NCI-H1436 treated with DMSO at 0.1 percent for 48 hours (cell line): ENCODE measurements around the gene CORO2B.
"Not testable (repeated sequence)": the region's sequence is repeated elsewhere in the genome, so short reads cannot be mapped to it uniquely, and the experiment has no call there.

Experiments used
- DNase-seq: peaks from one replicate; lab custom pipeline; 2025; lab: John Stamatoyannopoulos, UW

CORO2B gene

GRCh38 chr15:68732451-68732850 lies 153.7 kb downstream of the CORO2B start:
- DNase-seq = no peak

GRCh38 chr15:68733666-68734065 lies 154.9 kb downstream of the CORO2B start:
- no peak for DNase-seq

GRCh38 chr15:68734352-68734751 lies 155.6 kb downstream of the CORO2B start:
- no peak for DNase-seq

GRCh38 chr15:68734881-68735280 lies 156.1 kb downstream of the CORO2B start:
- DNase-seq = no peak

GRCh38 chr15:68735610-68736009 lies 156.8 kb downstream of the CORO2B start:
- DNase-seq = no peak

- no peak for DNase-seq
Measured at GRCh38 chr15:68739390-68740080, 160.7 kb downstream of the CORO2B start.

- DNase-seq = no peak
Measured at GRCh38 chr15:68743256-68743655, 164.5 kb downstream of the CORO2B start.

GRCh38 chr15:68749365-68749764 lies 170.6 kb downstream of the CORO2B start:
- DNase-seq = no peak

- no peak for DNase-seq
Measured at GRCh38 chr15:68749793-68750192, 171.0 kb downstream of the CORO2B start.

GRCh38 chr15:68751622-68752021 lies 172.8 kb downstream of the CORO2B start:
- DNase-seq = no peak

GRCh38 chr15:68755731-68756130 lies 176.9 kb downstream of the CORO2B start:
- no peak for DNase-seq

GRCh38 chr15:68759982-68760579 lies 181.3 kb downstream of the CORO2B start:
- DNase-seq = not testable (repeated sequence)

GRCh38 chr15:68763063-68763462 lies 184.3 kb downstream of the CORO2B start:
- no peak for DNase-seq

- DNase-seq = no peak
Measured at GRCh38 chr15:68764090-68764489, 185.3 kb downstream of the CORO2B start.

GRCh38 chr15:68765602-68766368 lies 187.0 kb downstream of the CORO2B start:
- DNase-seq = no peak

- no peak for DNase-seq
Measured at GRCh38 chr15:68767833-68768232, 189.0 kb downstream of the CORO2B start.

- no peak for DNase-seq
Measured at GRCh38 chr15:68768321-68768720, 189.5 kb downstream of the CORO2B start.

- no peak for DNase-seq
Measured at GRCh38 chr15:68769702-68770101, 190.9 kb downstream of the CORO2B start.

GRCh38 chr15:68770216-68770615 lies 191.4 kb downstream of the CORO2B start:
- DNase-seq = no peak

GRCh38 chr15:68773036-68773435 lies 194.2 kb downstream of the CORO2B start:
- no peak for DNase-seq

GRCh38 chr15:68774120-68774519 lies 195.3 kb downstream of the CORO2B start:
- no peak for DNase-seq

GRCh38 chr15:68774521-68775235 lies 195.9 kb downstream of the CORO2B start:
- DNase-seq = no peak

- DNase-seq = no peak
Measured at GRCh38 chr15:68775236-68775577, 196.4 kb downstream of the CORO2B start.
